Muscle of leg (tissue), 11 donors: ENCODE results near the gene TRAM2. TPM values are rescaled to one million over a fixed set of nuclear protein-coding genes. Genes with fewer than 3 reads are reported as not detected.

Source experiments
- DNase-seq: peaks from one replicate; pipeline ENCODE4 v3.0.0; 2013
- H3K27ac ChIP-seq: one replicate; pipeline ENCODE4 v1.5.1; 2013; ENCODE audit warnings: mild to moderate bottlenecking, low read length, control low read depth
- H3K27me3 ChIP-seq: one replicate; pipeline ENCODE4 v1.6.1; 2013; ENCODE audit warnings: low read length; ENCODE audit not compliant: control insufficient read depth, insufficient read depth
- H3K36me3 ChIP-seq: one replicate; pipeline ENCODE4 v1.6.1; 2013; ENCODE audit warnings: low read length; ENCODE audit not compliant: control insufficient read depth, insufficient read depth
- H3K4me1 ChIP-seq: one replicate; pipeline ENCODE4 v1.6.1; 2013; ENCODE audit warnings: low read length; ENCODE audit not compliant: control insufficient read depth, insufficient read depth
- H3K4me3 ChIP-seq: one replicate; pipeline ENCODE4 v1.5.1; 2013; ENCODE audit warnings: low read length, control low read depth
- H3K9me3 ChIP-seq: replicated peaks from 2 replicates; pipeline ENCODE4 v1.6.1; 2013; ENCODE audit warnings: low read depth, low read length; ENCODE audit not compliant: control insufficient read depth
- WGBS: methylation state at CpG from one replicate; pipeline ENCODE4 v1.1.5; 2013; ENCODE audit warnings: missing lambda C conversion rate; ENCODE audit not compliant: insufficient coverage; 5-methylcytosine and 5-hydroxymethylcytosine counted together
- polyA plus RNA-seq, 8 donors: library from polyadenylated mRNA; unstranded; fragments of 120-200 nt; gene quantifications; one replicate each; pipeline versions ENCODE4 v1.2.1 to v1.2.3, GENCODE V29; 2013; ENCODE audit warnings: inconsistent platforms in 1 of 8, low replicate concordance in 1 of 8; ENCODE audit not compliant: insufficient read length in 8 of 8, insufficient read depth in 1 of 8
- total RNA-seq: library from RNA; stranded (reverse); fragments of 120-200 nt; gene quantifications from one replicate; pipeline ENCODE4 v1.2.4, GENCODE V29; 2013

TRAM2 gene
- total and polyA plus RNA-seq, 9 donors = 15.8 to 32.7 (median 21.6) TPM

DNA sequence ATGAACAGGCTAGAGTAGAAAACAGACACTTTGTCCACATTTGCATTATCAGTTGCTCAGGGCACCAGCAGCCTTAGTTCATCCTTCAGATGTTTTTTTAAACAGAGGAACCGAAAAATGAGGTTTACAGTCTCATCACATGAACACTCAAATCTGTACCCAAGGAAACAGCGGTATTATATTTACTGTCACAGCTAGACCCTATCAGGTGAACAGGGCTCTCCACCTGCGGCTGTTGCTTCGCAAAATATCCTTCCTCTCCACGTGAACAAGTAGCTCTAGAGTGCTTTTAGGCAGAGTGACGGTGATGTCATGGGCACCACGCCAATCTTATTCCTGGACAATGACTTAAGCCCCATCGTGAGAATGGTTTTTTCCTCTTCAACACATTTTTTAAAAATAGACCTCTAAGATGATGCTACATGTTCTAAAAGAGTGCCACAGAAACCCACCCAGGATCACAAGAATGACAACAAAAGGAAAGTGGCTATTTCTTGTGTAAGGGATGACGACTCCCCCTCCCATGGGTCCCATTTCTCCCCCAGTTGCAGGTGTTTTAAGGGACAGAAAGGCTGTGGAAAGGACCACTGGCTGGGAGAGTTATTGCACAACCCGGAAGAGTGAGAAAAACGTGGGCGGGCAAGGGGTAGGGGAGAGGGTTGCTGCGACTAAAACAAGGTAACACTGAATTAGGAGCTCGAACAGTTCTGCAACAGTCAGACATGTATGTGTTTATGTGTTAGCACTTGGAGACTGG lies 79.0 kb downstream of the TRAM2 start:
- no peaks in the 10 kb centered on the region for H3K27me3 ChIP-seq
- peaks cover 35% of the 10 kb centered on the region for H3K36me3 ChIP-seq
- H3K9me3 ChIP-seq = peaks cover 3% of the 10 kb centered on the region
- DNase-seq = peak; percentile 81
- WGBS = 54% methylated on average over 8 of the region's 14 CpGs
- peaks cover 25% of the 10 kb centered on the region for H3K4me1 ChIP-seq
- no peak overlapping the region for H3K4me3 ChIP-seq
- H3K27ac ChIP-seq = peak overlapping the region; percentile 38

DNA sequence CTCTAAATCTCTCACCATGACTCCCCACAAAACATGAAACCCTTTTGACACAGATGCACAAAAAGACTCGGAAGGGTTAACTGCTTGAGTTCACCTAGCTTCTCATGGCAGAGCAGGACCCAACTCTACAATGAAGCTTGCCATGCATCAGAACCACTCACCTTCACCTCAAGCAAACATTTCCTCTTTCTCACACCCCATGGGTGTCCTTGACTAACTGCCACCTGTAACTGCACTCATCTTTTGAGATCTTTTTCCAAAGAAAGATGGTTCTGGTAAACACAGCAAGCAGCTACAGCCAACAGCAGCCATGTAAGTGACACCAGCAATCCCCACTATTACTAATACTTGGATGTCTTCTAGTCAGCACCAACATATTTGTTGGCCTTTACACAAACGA lies 80.2 kb downstream of the TRAM2 start:
- Histone ChIP-seq H3K4me3 (no peak overlapping the region), H3K4me1 (peaks cover 25% of the 10 kb centered on the region), H3K27me3 (no peaks in the 10 kb centered on the region), H3K27ac (no peak overlapping the region), H3K9me3 (peaks cover 3% of the 10 kb centered on the region), H3K36me3 (peaks cover 28% of the 10 kb centered on the region)
- no peak for DNase-seq
- WGBS = 100% methylated on average over 1 of the region's 2 CpGs

DNA sequence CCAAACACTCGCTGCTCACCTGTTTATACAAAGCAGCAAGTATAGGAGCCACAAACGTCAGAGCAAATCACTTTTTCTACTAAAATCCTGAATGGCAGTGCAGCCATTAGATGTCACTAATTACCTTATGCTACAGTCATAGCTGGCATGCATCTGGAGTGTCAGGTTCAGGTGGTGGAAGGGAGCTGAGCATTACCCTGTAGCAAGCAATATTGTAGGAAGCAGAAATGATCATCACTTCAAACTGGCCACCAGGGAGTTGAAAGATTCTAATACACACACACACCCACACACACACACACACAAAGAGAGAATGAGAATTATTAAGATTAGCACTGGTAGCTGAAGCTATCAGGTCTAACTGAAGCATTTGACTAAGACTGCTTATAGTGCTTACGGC lies 80.9 kb downstream of the TRAM2 start:
- Histone ChIP-seq H3K9me3 (peaks cover 3% of the 10 kb centered on the region), H3K36me3 (peaks cover 27% of the 10 kb centered on the region), H3K4me1 (peaks cover 25% of the 10 kb centered on the region), H3K27ac (no peak overlapping the region), H3K4me3 (no peak overlapping the region), H3K27me3 (no peaks in the 10 kb centered on the region)
- 67% methylated on average over 2 of the region's 3 CpGs for WGBS
- DNase-seq = peak; percentile 13

DNA sequence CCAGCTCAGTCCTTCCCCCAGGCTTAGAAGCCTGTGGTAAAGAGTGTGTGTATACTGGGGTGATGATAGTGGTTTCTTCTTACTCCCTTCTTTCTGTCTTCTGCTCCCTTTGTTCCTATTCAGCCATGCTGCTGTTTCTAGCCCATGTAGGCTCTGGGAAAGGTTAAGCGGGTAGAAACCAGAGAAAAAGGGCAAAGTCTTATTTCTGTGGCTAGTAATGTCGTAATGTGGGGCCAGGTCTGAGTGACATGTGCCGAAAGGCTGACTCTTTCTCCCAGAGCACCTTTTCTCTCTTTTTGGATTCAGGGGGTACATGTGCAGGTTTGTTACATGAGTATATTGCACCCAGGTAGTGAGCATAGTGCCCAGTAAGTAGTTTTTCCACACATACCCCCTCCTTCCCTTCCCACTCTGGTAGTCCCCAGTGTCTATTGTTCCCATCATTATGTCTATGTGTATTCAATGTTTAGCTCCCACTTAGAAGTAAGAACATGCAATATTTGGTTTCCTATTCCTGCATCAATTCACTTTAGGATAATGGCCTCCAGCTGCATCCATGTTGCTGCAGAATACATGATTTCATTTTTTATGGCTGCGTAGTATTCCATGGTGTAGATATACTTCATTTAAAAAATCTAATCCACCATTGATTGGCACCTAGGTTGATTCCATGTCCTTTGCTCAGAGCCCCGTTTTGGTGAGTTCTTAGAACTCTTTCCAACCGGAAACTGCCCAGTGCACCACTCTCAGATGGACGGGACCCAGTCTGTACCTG lies 82.4 kb downstream of the TRAM2 start:
- peaks cover 3% of the 10 kb centered on the region for H3K9me3 ChIP-seq
- H3K27me3 ChIP-seq = no peaks in the 10 kb centered on the region
- H3K36me3 ChIP-seq = peaks cover 23% of the 10 kb centered on the region
- no peak overlapping the region for H3K4me3 ChIP-seq
- H3K4me1 ChIP-seq = peaks cover 13% of the 10 kb centered on the region
- DNase-seq = no peak
- no peak overlapping the region for H3K27ac ChIP-seq
- 87% methylated on average over 3 of the region's 7 CpGs for WGBS

DNA sequence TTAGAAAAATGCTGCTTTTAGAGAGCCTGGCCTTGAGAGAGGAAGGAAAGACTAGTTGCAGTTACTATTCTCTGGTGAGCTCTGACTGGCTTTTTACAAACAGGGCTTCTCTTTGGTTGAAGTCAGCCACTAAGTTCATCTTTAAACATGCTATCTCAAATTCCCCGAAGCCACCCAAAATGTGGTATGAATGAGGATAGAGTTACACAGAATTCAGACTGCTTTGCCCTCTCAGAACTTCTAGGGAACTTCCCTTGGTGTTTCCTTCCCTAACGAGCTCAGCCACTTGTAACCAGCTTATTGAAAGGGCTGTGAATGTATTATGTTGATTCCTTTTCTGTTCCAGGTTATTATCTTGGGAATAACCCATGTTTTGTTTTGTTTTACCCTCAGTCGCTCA lies 83.2 kb downstream of the TRAM2 start:
- H3K4me3 ChIP-seq = no peak overlapping the region
- no peaks in the 10 kb centered on the region for H3K27me3 ChIP-seq
- no peak for DNase-seq
- peaks cover 3% of the 10 kb centered on the region for H3K9me3 ChIP-seq
- peaks cover 5% of the 10 kb centered on the region for H3K4me1 ChIP-seq
- no peak overlapping the region for H3K27ac ChIP-seq
- peaks cover 23% of the 10 kb centered on the region for H3K36me3 ChIP-seq
- WGBS = no CpG with 5 or more reads among the region's 3 CpGs

DNA sequence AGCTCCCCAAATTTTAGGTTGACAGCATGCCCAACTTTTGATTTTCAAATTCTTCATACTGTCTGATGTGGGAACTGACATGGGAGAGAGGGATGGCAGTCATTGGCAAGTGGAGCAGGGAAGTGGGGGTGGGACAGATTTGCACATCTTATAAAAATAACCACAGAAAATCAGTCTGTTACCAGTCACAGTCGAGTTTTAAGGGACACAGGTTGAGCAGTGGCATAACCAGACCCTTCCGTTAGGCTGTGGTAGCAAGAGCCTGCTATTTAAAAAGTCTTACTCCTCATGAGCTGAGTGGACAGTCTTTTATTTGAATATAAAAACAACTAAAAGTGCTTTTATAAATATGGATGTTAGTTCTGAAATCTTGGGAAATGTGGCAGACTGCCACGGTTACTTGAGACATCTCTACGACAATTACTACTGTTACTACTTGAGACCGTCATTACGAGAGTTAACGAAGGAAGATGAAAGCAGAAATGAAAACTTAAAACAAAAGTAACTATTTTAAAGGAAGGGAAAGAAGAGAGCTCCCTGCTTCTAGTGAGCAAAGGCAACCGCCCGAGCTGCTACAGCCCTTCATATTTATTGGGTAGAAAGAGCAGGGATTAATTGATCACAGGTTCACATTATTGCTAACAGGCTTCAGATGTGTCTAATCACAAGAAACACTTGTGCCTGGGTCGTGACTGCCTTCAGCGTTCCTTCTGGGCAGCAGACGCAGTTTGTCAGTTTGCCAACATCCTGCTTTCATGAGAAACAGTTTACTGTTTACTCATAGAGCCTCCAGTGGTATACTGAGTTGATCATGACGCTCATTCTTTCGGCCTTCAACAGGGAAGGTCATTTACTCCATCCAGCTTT lies 85.4 kb downstream of the TRAM2 start:
- Histone ChIP-seq H3K9me3 (peaks cover 3% of the 10 kb centered on the region), H3K36me3 (peaks cover 20% of the 10 kb centered on the region), H3K27me3 (no peaks in the 10 kb centered on the region), H3K4me1 (no peaks in the 10 kb centered on the region), H3K27ac (no peak overlapping the region), H3K4me3 (no peak overlapping the region)
- 49% methylated on average over 8 of the region's 14 CpGs for WGBS
- no peak for DNase-seq

DNA sequence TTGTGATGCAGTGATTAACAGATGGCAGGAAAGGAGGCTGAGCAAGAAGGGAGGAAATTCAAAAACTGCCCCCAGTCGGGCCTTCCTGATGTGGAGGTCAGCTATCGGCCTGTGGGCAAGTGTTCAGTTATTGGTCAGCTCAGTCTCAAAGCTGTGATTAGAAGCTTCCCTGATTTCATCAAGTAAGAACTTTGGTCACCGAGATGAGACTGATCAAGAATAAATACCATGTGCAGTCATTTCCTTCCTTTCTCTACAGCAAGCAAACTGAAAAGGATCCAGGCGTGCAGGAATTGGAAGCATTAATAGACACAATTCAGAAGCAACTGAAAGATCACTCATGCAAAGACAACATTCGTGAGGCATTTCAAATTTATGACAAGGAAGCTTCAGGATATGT lies 87.0 kb downstream of the TRAM2 start:
- WGBS = 75% methylated on average over 3 of the region's 5 CpGs
- no peak overlapping the region for H3K27ac ChIP-seq
- no peak overlapping the region for H3K4me3 ChIP-seq

DNA sequence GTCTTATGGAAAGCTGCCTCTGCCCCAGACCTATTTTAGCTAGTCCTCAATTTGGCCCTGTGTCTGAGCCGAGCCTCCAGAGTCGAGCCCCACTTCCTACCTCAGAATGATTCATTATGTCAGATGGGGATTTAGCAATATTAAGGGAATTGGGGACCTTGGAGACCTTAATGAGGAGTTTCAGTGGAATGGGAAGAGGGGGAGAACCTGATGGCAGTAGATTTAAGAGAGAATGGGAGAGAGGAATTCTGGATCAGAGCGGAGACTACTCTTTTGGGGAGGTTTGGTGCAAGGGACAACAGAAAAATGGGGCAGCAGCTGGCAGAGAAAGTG lies 93.2 kb downstream of the TRAM2 start:
- Histone ChIP-seq H3K9me3 (no peaks in the 10 kb centered on the region), H3K27ac (peak overlapping the region; percentile 53), H3K4me1 (peaks cover 7% of the 10 kb centered on the region), H3K4me3 (no peak overlapping the region), H3K27me3 (no peaks in the 10 kb centered on the region), H3K36me3 (peaks cover 17% of the 10 kb centered on the region)
- 91% methylated on average over 1 of the region's 3 CpGs for WGBS
- DNase-seq = no peak

More for the DNA sequence above, 87.0 kb downstream of the TRAM2 start:
- Histone ChIP-seq H3K9me3 (peaks cover 3% of the 10 kb centered on the region), H3K36me3 (peaks cover 22% of the 10 kb centered on the region), H3K4me1 (no peaks in the 10 kb centered on the region), H3K27me3 (no peaks in the 10 kb centered on the region)
- DNase-seq = no peak

DNA sequence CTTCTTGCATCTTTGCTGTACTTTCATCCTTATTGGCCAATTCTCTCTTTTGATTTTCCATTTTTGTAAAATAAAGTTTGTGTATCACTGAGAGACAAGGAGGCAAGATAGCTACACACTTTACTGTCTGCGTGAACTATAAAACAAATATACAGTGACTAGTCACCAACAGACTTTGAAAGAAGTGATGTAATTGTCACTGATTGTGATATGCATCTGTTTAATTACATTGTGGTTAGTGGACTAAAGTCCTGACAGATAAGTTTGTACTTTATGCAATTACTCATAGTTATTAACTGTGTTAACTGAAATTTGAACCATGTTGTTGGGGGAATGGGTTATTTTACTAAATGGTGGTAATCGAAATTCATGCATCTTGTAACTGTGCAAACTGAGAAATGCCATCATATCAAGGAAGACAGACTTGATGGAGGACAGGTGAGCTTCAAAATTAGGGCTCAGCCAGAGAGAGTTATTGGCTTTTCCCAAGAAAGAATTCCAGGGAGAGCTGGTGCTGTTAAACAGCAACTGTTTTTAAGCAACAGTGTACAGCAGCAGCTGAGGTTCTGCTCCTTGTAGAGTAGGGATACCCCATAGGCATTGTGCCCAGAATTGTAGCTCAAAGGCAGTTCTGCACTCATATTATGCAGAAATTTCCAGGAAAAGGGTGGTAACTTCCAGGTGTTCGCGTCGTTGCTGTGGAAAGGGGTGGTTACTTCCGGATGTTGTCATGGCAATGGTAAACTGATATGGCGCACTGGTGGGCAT lies 93.8 kb downstream of the TRAM2 start:
- H3K9me3 ChIP-seq = no peaks in the 10 kb centered on the region
- peaks cover 17% of the 10 kb centered on the region for H3K36me3 ChIP-seq
- peak; percentile 61 for DNase-seq
- peaks cover 7% of the 10 kb centered on the region for H3K4me1 ChIP-seq
- 82% methylated on average over 2 of the region's 7 CpGs for WGBS
- H3K27ac ChIP-seq = peak overlapping the region; percentile 53
- H3K4me3 ChIP-seq = no peak overlapping the region
- no peaks in the 10 kb centered on the region for H3K27me3 ChIP-seq
